KMS-11 (cell line): ENCODE measurements around the gene AP3M1.
A peak's percentile ranks its signal among the peaks of the same experiment; 100 is the strongest.

ENCODE experiments used
- H2AFZ ChIP-seq: fragments of 200-600 bp; sonication (generic); 2 replicates; pipeline ENCODE4 v1.6.1; 2016; ENCODE audit warnings: antibody characterized with exemption, mixed run types, low read depth
- H3K27ac ChIP-seq: fragments of 200-600 bp; sonication (generic); 2 replicates; pipeline ENCODE4 v1.6.1; 2016; ENCODE audit warnings: mild to moderate bottlenecking, mixed run types
- H3K27me3 ChIP-seq: fragments of 200-600 bp; sonication (generic); 2 replicates; pipeline ENCODE4 v1.6.1; 2017; ENCODE audit warnings: mild to moderate bottlenecking, low read depth, mixed run types, moderate library complexity; ENCODE audit not compliant: insufficient read depth
- H3K36me3 ChIP-seq: fragments of 200-600 bp; sonication (generic); 2 replicates; pipeline ENCODE4 v1.6.1; 2017; ENCODE audit warnings: mild to moderate bottlenecking, mixed run types; ENCODE audit not compliant: insufficient read depth
- H3K4me1 ChIP-seq: fragments of 200-600 bp; sonication (generic); 2 replicates; pipeline ENCODE4 v1.6.1; 2016; ENCODE audit warnings: mild to moderate bottlenecking, low read depth, mixed run types; ENCODE audit not compliant: poor library complexity, severe bottlenecking
- H3K4me2 ChIP-seq: fragments of 200-600 bp; sonication (generic); 2 replicates; pipeline ENCODE4 v1.7.0; 2016; ENCODE audit warnings: mild to moderate bottlenecking, mixed run types
- H3K4me3 ChIP-seq: fragments of 200-600 bp; sonication (generic); IDR thresholded peaks from 2 replicates; pipeline ENCODE4 v1.6.1; 2017; ENCODE audit warnings: low read depth, low read length, mixed read lengths; ENCODE audit not compliant: insufficient read depth
- H3K79me2 ChIP-seq: fragments of 200-600 bp; sonication (generic); 2 replicates; pipeline ENCODE4 v1.6.1; 2016; ENCODE audit warnings: low read depth, mixed run types; ENCODE audit not compliant: insufficient read depth
- H3K9ac ChIP-seq: fragments of 200-600 bp; sonication (generic); 2 replicates; pipeline ENCODE4 v1.6.1; 2016; ENCODE audit warnings: mild to moderate bottlenecking, mixed run types
- H4K20me1 ChIP-seq: fragments of 200-600 bp; sonication (generic); 2 replicates; pipeline ENCODE4 v1.6.1; 2016; ENCODE audit warnings: mild to moderate bottlenecking, mixed run types; ENCODE audit not compliant: insufficient read depth
- TF ChIP-seq, protein P1 (sequence below): fragments of 200-600 bp; sonication (generic); conservative IDR thresholded peaks from 2 replicates; pipeline ENCODE4 v1.6.1; 2017; ENCODE audit warnings: low read depth, mild to moderate bottlenecking, antibody characterized with exemption, low read length, moderate library complexity, mixed read lengths

AP3M1 gene

DNA sequence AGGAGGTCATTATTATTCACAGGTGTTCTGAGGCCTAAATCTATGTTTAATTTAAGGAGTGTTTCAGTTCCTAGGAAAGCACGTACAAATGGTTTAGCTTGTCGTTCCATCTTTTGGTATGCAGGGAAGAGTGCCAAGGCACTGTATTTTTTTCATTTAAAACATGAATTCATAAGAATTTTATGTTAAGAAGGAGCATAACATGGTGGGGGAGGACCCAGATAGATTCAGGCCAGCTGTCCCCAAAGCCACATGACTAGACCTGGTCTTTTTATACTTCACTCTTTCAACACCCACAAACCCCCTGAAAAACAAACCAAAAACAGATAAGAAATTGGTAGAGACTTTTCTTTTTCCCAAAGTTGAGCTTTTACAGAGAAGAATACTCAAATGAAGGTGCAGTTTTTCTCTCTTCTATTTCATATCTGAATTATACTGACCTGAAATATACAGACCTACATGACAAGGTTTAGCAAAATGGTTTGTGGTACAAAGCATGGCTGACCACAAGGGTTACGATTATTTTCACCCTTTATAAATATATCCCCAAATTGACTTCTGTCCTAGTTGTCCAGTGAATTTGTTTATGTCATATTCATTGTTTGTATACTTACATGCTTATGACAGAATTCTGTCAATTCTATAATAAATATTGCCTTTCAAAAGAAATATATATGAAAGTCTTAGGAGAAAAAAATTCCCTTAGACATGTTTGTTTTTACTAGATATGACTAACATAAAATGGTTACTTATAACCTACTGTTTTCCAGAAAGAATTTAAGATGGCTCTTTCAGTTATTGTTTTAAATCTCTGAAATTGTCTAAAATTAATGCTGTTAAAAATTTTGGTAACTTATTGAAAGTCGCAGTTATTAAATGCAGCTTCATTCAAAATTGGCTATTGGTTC lies 71.3 kb downstream of the AP3M1 start:
- no peak overlapping the region for H2AFZ ChIP-seq
- H3K79me2 ChIP-seq, result no peaks in the 10 kb centered on the region
- H3K9ac ChIP-seq, result no peak overlapping the region
- TF ChIP-seq, protein P1, sequence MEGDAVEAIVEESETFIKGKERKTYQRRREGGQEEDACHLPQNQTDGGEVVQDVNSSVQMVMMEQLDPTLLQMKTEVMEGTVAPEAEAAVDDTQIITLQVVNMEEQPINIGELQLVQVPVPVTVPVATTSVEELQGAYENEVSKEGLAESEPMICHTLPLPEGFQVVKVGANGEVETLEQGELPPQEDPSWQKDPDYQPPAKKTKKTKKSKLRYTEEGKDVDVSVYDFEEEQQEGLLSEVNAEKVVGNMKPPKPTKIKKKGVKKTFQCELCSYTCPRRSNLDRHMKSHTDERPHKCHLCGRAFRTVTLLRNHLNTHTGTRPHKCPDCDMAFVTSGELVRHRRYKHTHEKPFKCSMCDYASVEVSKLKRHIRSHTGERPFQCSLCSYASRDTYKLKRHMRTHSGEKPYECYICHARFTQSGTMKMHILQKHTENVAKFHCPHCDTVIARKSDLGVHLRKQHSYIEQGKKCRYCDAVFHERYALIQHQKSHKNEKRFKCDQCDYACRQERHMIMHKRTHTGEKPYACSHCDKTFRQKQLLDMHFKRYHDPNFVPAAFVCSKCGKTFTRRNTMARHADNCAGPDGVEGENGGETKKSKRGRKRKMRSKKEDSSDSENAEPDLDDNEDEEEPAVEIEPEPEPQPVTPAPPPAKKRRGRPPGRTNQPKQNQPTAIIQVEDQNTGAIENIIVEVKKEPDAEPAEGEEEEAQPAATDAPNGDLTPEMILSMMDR, result no peak
- peaks cover 38% of the 10 kb centered on the region for H3K4me1 ChIP-seq
- no peak overlapping the region for H3K27ac ChIP-seq
- no peaks in the 10 kb centered on the region for H4K20me1 ChIP-seq
- no peaks in the 10 kb centered on the region for H3K36me3 ChIP-seq
- no peak overlapping the region for H3K4me3 ChIP-seq
- no peaks in the 10 kb centered on the region for H3K27me3 ChIP-seq
- H3K4me2 ChIP-seq, result peak overlapping the region; percentile 26

DNA sequence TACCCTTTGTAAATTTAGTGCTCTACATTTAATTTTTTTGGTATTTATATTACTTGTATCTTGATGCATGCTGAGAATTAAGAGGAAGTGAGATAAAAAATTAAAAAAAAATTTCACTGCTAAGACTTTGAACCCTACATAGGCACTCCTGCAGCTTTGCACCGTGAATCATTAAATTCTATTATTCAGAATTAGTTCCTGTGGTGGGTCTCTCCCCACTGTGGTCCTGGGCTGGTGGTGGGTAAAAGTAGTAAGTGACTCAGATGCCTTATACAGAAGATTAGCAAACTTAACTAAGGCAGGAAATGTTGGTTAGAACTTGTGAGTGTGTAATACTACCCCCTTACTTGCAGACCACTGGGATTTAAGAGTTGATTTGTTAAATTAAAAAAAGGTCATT lies 72.6 kb downstream of the AP3M1 start:
- no peak overlapping the region for H3K4me2 ChIP-seq

DNA sequence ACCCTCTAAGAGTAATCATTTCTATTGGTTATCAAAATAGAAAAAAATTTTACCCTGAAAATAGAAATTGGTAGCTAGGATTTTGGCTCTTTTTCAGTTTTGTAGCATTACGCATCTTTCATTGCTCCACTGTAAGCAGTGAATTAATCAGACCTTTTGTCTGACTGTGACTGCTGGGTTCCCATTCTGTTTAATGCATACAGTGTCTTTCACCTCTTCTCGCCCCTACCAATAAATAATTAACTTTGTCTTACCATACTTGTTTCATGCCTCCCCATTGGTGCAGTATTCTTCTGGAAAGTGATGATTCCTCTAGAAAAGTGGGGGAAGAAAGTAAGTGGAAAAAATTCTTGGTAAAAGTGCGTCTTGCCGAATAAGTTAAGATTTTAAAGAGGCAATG lies 73.2 kb downstream of the AP3M1 start:
- peaks cover 36% of the 10 kb centered on the region for H3K4me1 ChIP-seq
- H3K4me3 ChIP-seq, result no peak overlapping the region
- no peak overlapping the region for H2AFZ ChIP-seq
- no peaks in the 10 kb centered on the region for H3K27me3 ChIP-seq
- H3K27ac ChIP-seq, result no peak overlapping the region
- TF ChIP-seq, protein P1, result no peak
- H4K20me1 ChIP-seq, result no peaks in the 10 kb centered on the region
- no peak overlapping the region for H3K4me2 ChIP-seq
- H3K9ac ChIP-seq, result no peak overlapping the region
- H3K79me2 ChIP-seq, result no peaks in the 10 kb centered on the region
- H3K36me3 ChIP-seq, result no peaks in the 10 kb centered on the region

More for the DNA sequence above, 72.6 kb downstream of the AP3M1 start:
- Histone ChIP-seq H3K27ac (no peak overlapping the region), H3K79me2 (no peaks in the 10 kb centered on the region), H3K4me3 (no peak overlapping the region), H4K20me1 (no peaks in the 10 kb centered on the region), H2AFZ (no peak overlapping the region), H3K4me1 (peaks cover 36% of the 10 kb centered on the region), H3K9ac (no peak overlapping the region), H3K36me3 (no peaks in the 10 kb centered on the region), H3K27me3 (no peaks in the 10 kb centered on the region)
- TF ChIP-seq, protein P1, result no peak

DNA sequence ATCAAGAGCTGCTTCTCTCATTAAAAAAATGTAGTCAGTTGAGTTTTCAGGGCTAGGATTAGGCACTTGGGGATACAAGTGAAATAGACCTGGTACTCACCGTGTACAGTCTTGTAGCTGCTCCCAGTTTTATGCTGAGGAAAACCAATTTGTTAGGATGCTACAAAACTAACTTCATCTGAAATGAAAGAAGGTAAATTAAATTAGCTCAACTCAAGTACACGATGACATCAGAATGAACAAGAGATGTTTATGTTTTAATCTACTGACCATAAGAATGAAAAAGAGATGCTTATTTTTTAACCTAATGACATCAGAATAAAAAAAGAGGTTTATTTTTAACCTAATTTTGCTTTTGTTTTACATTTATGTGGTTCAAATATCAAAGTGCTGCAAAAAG lies 73.7 kb downstream of the AP3M1 start:
- H3K4me3 ChIP-seq, result no peak overlapping the region
- no peak overlapping the region for H3K27ac ChIP-seq
- no peak overlapping the region for H3K4me2 ChIP-seq
- H3K4me1 ChIP-seq, result peaks cover 36% of the 10 kb centered on the region
- TF ChIP-seq, protein P1, result no peak
- H3K36me3 ChIP-seq, result no peaks in the 10 kb centered on the region
- no peaks in the 10 kb centered on the region for H4K20me1 ChIP-seq
- no peaks in the 10 kb centered on the region for H3K79me2 ChIP-seq
- H2AFZ ChIP-seq, result no peak overlapping the region
- no peaks in the 10 kb centered on the region for H3K27me3 ChIP-seq
- no peak overlapping the region for H3K9ac ChIP-seq
